ENCODE data around the gene PIP4K2C. TPM values are rescaled to one million over a fixed set of nuclear protein-coding genes. Genes with fewer than 3 reads are reported as not detected.

The PIP4K2C gene
- total RNA-seq, 4 donors from 2014 or later, result 22.7 to 30.7 (median 29.0) TPM

DNA sequence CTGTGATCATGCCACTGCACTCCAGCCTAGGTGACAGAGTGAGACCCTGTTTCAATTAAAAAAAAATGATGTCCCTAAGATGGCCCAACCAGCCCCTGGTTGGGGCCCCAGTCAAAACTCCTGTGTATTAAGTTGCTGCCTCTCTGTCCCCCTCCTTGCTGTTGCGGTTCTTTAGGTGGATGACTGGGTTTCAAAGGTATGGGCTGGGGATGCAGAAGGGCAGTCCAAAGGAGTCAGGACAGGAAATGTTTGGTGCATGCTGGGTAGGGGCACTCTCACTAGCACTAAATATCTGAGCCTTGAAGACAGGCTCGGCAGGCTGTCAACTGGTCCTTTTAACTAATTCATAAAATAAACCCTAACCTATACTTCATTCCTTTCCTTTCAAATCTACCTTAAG lies 12.0 kb upstream of the PIP4K2C start:
- 82% methylated on average over 2 of the region's 2 CpGs for WGBS
- Histone ChIP-seq H3K27me3 (no peaks in the 10 kb centered on the region), H3K27ac (replicated peaks in 1 of 4) (no peak overlapping the region), H3K4me3 (no peak overlapping the region), H3K36me3 (peaks cover 0 to 34% (median 6%) of the 10 kb centered on the region in 4 donors), H3K9me3 (no peaks in the 10 kb centered on the region), H3K4me1 (peaks cover 0 to 7% (median 2%) of the 10 kb centered on the region in 4 donors)
- DNase-seq (ENCODE audit: extremely low spot score), result no peak
- intact Hi-C loops (cut with DNase I), result no loop called here
- TF ChIP-seq POLR2A (IDR thresholded peaks at IDR 0.05; ENCODE audit: low read depth) (no peak), EP300 (IDR thresholded peaks at IDR 0.05) (no peak), POLR2AphosphoS5 (IDR thresholded peaks at IDR 0.05) (no peak)
- TF ChIP-seq, protein P1, sequence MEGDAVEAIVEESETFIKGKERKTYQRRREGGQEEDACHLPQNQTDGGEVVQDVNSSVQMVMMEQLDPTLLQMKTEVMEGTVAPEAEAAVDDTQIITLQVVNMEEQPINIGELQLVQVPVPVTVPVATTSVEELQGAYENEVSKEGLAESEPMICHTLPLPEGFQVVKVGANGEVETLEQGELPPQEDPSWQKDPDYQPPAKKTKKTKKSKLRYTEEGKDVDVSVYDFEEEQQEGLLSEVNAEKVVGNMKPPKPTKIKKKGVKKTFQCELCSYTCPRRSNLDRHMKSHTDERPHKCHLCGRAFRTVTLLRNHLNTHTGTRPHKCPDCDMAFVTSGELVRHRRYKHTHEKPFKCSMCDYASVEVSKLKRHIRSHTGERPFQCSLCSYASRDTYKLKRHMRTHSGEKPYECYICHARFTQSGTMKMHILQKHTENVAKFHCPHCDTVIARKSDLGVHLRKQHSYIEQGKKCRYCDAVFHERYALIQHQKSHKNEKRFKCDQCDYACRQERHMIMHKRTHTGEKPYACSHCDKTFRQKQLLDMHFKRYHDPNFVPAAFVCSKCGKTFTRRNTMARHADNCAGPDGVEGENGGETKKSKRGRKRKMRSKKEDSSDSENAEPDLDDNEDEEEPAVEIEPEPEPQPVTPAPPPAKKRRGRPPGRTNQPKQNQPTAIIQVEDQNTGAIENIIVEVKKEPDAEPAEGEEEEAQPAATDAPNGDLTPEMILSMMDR (IDR thresholded peaks at IDR 0.05), result no peak

DNA sequence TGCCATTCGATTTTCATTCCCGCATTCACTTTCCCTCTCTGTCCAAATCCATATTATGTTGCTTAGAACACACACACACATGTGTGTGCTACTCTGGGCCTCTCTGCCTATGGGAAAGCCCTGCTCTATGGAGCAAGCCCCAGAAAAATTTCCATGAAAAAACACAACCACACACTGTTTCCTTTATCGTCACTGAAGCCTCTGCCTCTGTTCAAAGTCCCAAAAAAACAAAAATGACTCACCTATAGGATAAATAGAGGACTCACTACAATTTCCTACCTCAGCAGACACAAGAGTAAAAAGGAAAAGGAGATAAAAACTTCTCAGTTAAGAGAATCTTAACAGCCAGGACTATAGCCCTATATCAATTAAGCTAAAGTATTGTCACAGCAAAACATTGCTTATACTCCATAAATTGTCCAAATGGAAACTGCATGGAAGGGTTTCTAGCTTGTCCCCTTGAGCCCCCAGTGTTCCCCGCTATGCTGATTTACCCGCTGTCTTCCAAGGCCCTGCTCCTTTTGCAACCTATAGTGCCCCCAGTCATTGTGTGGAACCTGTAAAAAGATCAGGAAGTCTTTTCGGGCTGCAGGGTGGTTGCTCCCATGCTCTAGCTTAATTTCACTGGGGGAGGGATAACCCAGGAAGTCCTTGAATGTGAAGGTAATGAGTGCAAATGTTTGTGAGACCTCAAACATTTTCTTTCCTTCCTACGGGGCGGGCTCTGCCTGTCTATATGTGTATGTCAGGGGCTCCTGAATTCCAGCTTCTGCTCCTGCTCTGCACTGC lies 11.1 kb upstream of the PIP4K2C start:
- DNase-seq (ENCODE audit: extremely low spot score), result no peak
- H3K9me3 ChIP-seq, result no peaks in the 10 kb centered on the region
- TF ChIP-seq POLR2AphosphoS5 (IDR thresholded peaks at IDR 0.05) (no peak), EP300 (IDR thresholded peaks at IDR 0.05) (no peak), POLR2A (IDR thresholded peaks at IDR 0.05; ENCODE audit: low read depth) (no peak)
- TF ChIP-seq, protein P1 (IDR thresholded peaks at IDR 0.05), result no peak
- 90% methylated on average over 7 of the region's 8 CpGs for WGBS
- no peaks in the 10 kb centered on the region for H3K27me3 ChIP-seq
- intact Hi-C loops (cut with DNase I), result loop anchor here (5.0 kb wide), 1 partner anchor 112 kb away; the partner anchor contains the start of gene OS9
- H3K4me3 ChIP-seq, result no peak overlapping the region
- peaks cover 0 to 7% (median 2%) of the 10 kb centered on the region in 4 donors for H3K4me1 ChIP-seq
- no peak overlapping the region for H3K27ac ChIP-seq (replicated peaks in 1 of 4)
- H3K36me3 ChIP-seq, result peaks cover 0 to 34% (median 6%) of the 10 kb centered on the region in 4 donors

DNA sequence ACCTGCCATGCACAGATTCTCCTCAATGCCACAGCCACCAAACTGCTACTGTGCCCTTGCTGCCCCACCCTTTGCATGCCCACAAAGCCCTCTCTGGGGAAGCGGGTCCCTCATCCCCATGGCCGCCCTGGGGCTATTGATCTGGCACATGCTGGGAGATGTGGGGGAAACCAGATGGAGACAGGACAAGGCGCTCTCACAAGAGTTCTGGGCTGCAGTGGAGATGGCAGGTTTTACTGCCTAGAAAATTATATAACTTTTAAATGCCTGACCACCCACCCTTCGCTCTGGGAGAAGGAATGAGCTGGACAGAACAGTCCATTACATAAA lies 10.6 kb upstream of the PIP4K2C start:
- Histone ChIP-seq H3K27ac (replicated peaks in 1 of 4) (no peak overlapping the region), H3K36me3 (peaks cover 0 to 32% (median 4%) of the 10 kb centered on the region in 4 donors), H3K4me1 (peaks cover 0 to 7% (median 2%) of the 10 kb centered on the region in 4 donors), H3K4me3 (no peak overlapping the region), H3K27me3 (no peaks in the 10 kb centered on the region), H3K9me3 (no peaks in the 10 kb centered on the region)
- DNase-seq (ENCODE audit: extremely low spot score), result no peak
- TF ChIP-seq, protein P1 (IDR thresholded peaks at IDR 0.05), result no peak
- TF ChIP-seq POLR2A (IDR thresholded peaks at IDR 0.05; ENCODE audit: low read depth) (no peak), POLR2AphosphoS5 (IDR thresholded peaks at IDR 0.05) (no peak), EP300 (IDR thresholded peaks at IDR 0.05) (no peak)
- intact Hi-C loops (cut with DNase I), result loop anchor here (5.0 kb wide), 1 partner anchor 112 kb away; the partner anchor contains the start of gene OS9
- WGBS, result 88% methylated on average over 4 of the region's 4 CpGs

DNA sequence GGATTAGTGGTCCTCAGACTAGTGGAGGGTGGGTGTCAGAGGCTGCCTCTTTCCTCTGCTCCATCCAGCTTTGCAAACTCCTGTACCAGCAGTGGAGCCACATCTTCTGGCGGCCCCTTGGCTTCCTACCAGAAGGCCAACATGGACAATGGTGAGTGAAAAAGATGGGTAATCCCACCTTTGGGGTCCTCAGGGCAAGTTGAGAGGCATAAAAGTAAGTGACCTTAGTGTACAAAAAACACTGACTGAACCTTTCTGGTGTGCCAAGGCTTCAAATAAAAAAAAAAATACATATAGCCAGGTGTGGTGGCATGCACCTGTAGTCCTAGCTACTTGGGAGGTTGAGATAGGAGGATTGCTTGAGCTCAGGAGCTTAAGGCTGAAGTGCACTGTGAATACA lies 9.2 kb upstream of the PIP4K2C start:
- H3K4me3 ChIP-seq, result no peak overlapping the region
- H3K27me3 ChIP-seq, result no peaks in the 10 kb centered on the region
- 86% methylated on average over 1 of the region's 1 CpG for WGBS
- H3K9me3 ChIP-seq, result no peaks in the 10 kb centered on the region
- H3K27ac ChIP-seq (replicated peaks in 1 of 4), result no peak overlapping the region
- TF ChIP-seq POLR2A (IDR thresholded peaks at IDR 0.05; ENCODE audit: low read depth) (no peak), EP300 (IDR thresholded peaks at IDR 0.05) (no peak), POLR2AphosphoS5 (IDR thresholded peaks at IDR 0.05) (no peak)
- TF ChIP-seq, protein P1 (IDR thresholded peaks at IDR 0.05), result no peak
- H3K36me3 ChIP-seq, result peaks cover 0 to 21% (median 4%) of the 10 kb centered on the region in 4 donors
- no peak for DNase-seq (ENCODE audit: extremely low spot score)
- intact Hi-C loops (cut with DNase I), result loop anchor here (5.0 kb wide), 1 partner anchor 110 kb away; the partner anchor contains the start of gene OS9
- H3K4me1 ChIP-seq, result peaks cover 0 to 7% (median 2%) of the 10 kb centered on the region in 4 donors

All from esophagus muscularis mucosa (tissue), 4 donors.